SK-N-MC (cell line): Measurements from ENCODE around the gene COQ5.

ENCODE experiments used
- DNase-seq: peaks from one replicate; pipeline ENCODE4 v3.0.0-alpha.2; 2011; ENCODE audit warnings: low read depth, low spot score
- H3K27ac ChIP-seq: fragments of 200-600 bp; sonication (generic); 2 replicates; pipeline ENCODE4 v1.5.1; 2016; ENCODE audit warnings: mixed run types
- H3K36me3 ChIP-seq: fragments of 200-600 bp; sonication (generic); 2 replicates; pipeline ENCODE4 v1.6.1; 2017; ENCODE audit warnings: antibody characterized with exemption, low read length, mixed read lengths; ENCODE audit not compliant: insufficient read depth
- H3K4me3 ChIP-seq: fragments of 200-600 bp; sonication (generic); 2 replicates; pipeline ENCODE4 v1.5.1; 2016
- H3K9ac ChIP-seq: fragments of 200-600 bp; sonication (generic); 2 replicates; pipeline ENCODE4 v1.8.0; 2017; ENCODE audit warnings: mixed run types, mixed read lengths; ENCODE audit not compliant: insufficient read length
- H3K9me3 ChIP-seq: fragments of 200-600 bp; sonication (generic); 2 replicates; pipeline ENCODE4 v1.6.1; 2017; ENCODE audit warnings: low read depth, mild to moderate bottlenecking, antibody characterized with exemption, low read length, moderate library complexity, mixed read lengths
- EZH2 ChIP-seq: fragments of 200-600 bp; sonication (generic); IDR thresholded peaks from one replicate; pipeline ENCODE4 v1.6.1; 2017; ENCODE audit warnings: antibody characterized with exemption
- FOXP2 ChIP-seq: optimal IDR thresholded peaks from 2 replicates; pipeline ENCODE3; 2011; ENCODE audit warnings: mild to moderate bottlenecking, moderate library complexity; ENCODE audit not compliant: insufficient read depth; ENCODE audit errors: extremely low read length, control extremely low read depth
- POLR2AphosphoS5 ChIP-seq: IDR thresholded peaks from 2 replicates; pipeline ENCODE4 v1.6.1; 2012; ENCODE audit warnings: mild to moderate bottlenecking, low read depth, low read length, borderline replicate concordance

The COQ5 gene

GRCh38 chr12:120528861-120529525, at the start of gene COQ5:
Gene COQ5, minus strand, starts transcription at chr12:120529158. Its CDS starts 17 bp downstream, at chr12:120529141.
- DNase-seq = peak; percentile 48
- Histone ChIP-seq H3K27ac (peak within 1 kb of the TSS; percentile 91), H3K9me3 (no peaks in the 10 kb centered on the region), H3K4me3 (peak within 1 kb of the TSS; percentile 99), H3K9ac (peak within 1 kb of the TSS; percentile 97), H3K36me3 (no peaks in the 10 kb centered on the region)
- peak; percentile 95 for TF ChIP-seq POLR2AphosphoS5
- TF ChIP-seq FOXP2 = peak; percentile 81
- no peak for TF ChIP-seq EZH2

- no peak overlapping the region for H3K27ac ChIP-seq
- no peak for DNase-seq
- no peak overlapping the region for H3K4me3 ChIP-seq
- peaks cover 83% of the 10 kb centered on the region for H3K36me3 ChIP-seq
- H3K9ac ChIP-seq = no peak overlapping the region
- TF ChIP-seq EZH2 (no peak), POLR2AphosphoS5 (no peak), FOXP2 (no peak)
- no peaks in the 10 kb centered on the region for H3K9me3 ChIP-seq
Observed at GRCh38 chr12:120574106-120574505, 45.1 kb upstream of the COQ5 start.

- no peaks in the 10 kb centered on the region for H3K9me3 ChIP-seq
- peaks cover 83% of the 10 kb centered on the region for H3K36me3 ChIP-seq
- no peak for TF ChIP-seq POLR2AphosphoS5
- TF ChIP-seq FOXP2 = no peak
- no peak for TF ChIP-seq EZH2
- no peak overlapping the region for H3K27ac ChIP-seq
- DNase-seq = no peak
- H3K4me3 ChIP-seq = no peak overlapping the region
- no peak overlapping the region for H3K9ac ChIP-seq
Observed at GRCh38 chr12:120573560-120573959, 44.6 kb upstream of the COQ5 start.

GRCh38 chr12:120571299-120571698, 42.3 kb upstream of the COQ5 start:
- Histone ChIP-seq H3K27ac (no peak overlapping the region), H3K9me3 (no peaks in the 10 kb centered on the region), H3K36me3 (peaks cover 82% of the 10 kb centered on the region), H3K9ac (no peak overlapping the region), H3K4me3 (no peak overlapping the region)
- no peak for DNase-seq
- TF ChIP-seq EZH2 (no peak), POLR2AphosphoS5 (no peak), FOXP2 (no peak)

GRCh38 chr12:120563495-120563894, 34.5 kb upstream of the COQ5 start:
- Histone ChIP-seq H3K9me3 (no peaks in the 10 kb centered on the region), H3K36me3 (peaks cover 81% of the 10 kb centered on the region), H3K27ac (no peak overlapping the region), H3K4me3 (no peak overlapping the region), H3K9ac (no peak overlapping the region)
- TF ChIP-seq POLR2AphosphoS5 (no peak), EZH2 (no peak), FOXP2 (no peak)
- DNase-seq = no peak

GRCh38 chr12:120562906-120563305, 33.9 kb upstream of the COQ5 start:
- no peak for DNase-seq
- TF ChIP-seq FOXP2 = no peak
- no peak for TF ChIP-seq POLR2AphosphoS5
- TF ChIP-seq EZH2 = no peak
- H3K36me3 ChIP-seq = peaks cover 79% of the 10 kb centered on the region
- H3K9ac ChIP-seq = no peak overlapping the region
- no peak overlapping the region for H3K4me3 ChIP-seq
- H3K27ac ChIP-seq = no peak overlapping the region
- H3K9me3 ChIP-seq = no peaks in the 10 kb centered on the region

- Histone ChIP-seq H3K9me3 (no peaks in the 10 kb centered on the region), H3K4me3 (no peak overlapping the region), H3K27ac (no peak overlapping the region), H3K36me3 (peaks cover 65% of the 10 kb centered on the region), H3K9ac (no peak overlapping the region)
- TF ChIP-seq EZH2 (no peak), POLR2AphosphoS5 (no peak), FOXP2 (no peak)
- DNase-seq = no peak
Observed at GRCh38 chr12:120557589-120557988, 28.6 kb upstream of the COQ5 start.

- H3K9ac ChIP-seq = no peak overlapping the region
- H3K36me3 ChIP-seq = peaks cover 51% of the 10 kb centered on the region
Observed at GRCh38 chr12:120554678-120555077, 25.7 kb upstream of the COQ5 start.

GRCh38 chr12:120546050-120546386, 17.1 kb upstream of the COQ5 start:
- no peak for DNase-seq
- Histone ChIP-seq H3K4me3 (no peak overlapping the region), H3K27ac (no peak overlapping the region), H3K36me3 (peaks cover 52% of the 10 kb centered on the region), H3K9me3 (no peaks in the 10 kb centered on the region), H3K9ac (no peak overlapping the region)
- TF ChIP-seq POLR2AphosphoS5 = no peak
- TF ChIP-seq EZH2 = no peak
- TF ChIP-seq FOXP2 = no peak

More at GRCh38 chr12:120554678-120555077, 25.7 kb upstream of the COQ5 start:
- Histone ChIP-seq H3K4me3 (no peak overlapping the region), H3K27ac (no peak overlapping the region), H3K9me3 (no peaks in the 10 kb centered on the region)
- TF ChIP-seq EZH2 (no peak), POLR2AphosphoS5 (no peak), FOXP2 (no peak)
- no peak for DNase-seq
